ENCODE measurements around the gene ATL1. TPM values are rescaled to one million over a fixed set of nuclear protein-coding genes. Genes with fewer than 3 reads are reported as not detected.
"Not testable (repeated sequence)": the region's sequence is repeated elsewhere in the genome, so short reads cannot be mapped to it uniquely, and the experiment has no call there.

ATL1 gene
- total RNA-seq, 1 experiment from 2014 or later = 0.96 TPM

- DNase-seq (ENCODE audit: low read depth) = no peak
Observed at GRCh38 chr14:50601394-50601793, 41.4 kb downstream of the ATL1 start.

- DNase-seq (ENCODE audit: low read depth) = no peak
Observed at GRCh38 chr14:50602035-50602434, 42.1 kb downstream of the ATL1 start.

GRCh38 chr14:50603565-50603964 lies 43.6 kb downstream of the ATL1 start:
- no peak for DNase-seq (ENCODE audit: low read depth)

GRCh38 chr14:50605766-50606165 lies 45.8 kb downstream of the ATL1 start:
- no peak for DNase-seq (ENCODE audit: low read depth)

- DNase-seq (ENCODE audit: low read depth) = no peak
Observed at GRCh38 chr14:50606468-50606867, 46.5 kb downstream of the ATL1 start.

- DNase-seq (ENCODE audit: low read depth) = peak; percentile 18
Observed at GRCh38 chr14:50607181-50607580, 47.2 kb downstream of the ATL1 start.

GRCh38 chr14:50607761-50608160 lies 47.8 kb downstream of the ATL1 start:
- no peak for DNase-seq (ENCODE audit: low read depth)

GRCh38 chr14:50608302-50608851 lies 48.4 kb downstream of the ATL1 start:
- no peak for DNase-seq (ENCODE audit: low read depth)

GRCh38 chr14:50610465-50610864 lies 50.5 kb downstream of the ATL1 start:
- DNase-seq (ENCODE audit: low read depth) = no peak

- no peak for DNase-seq (ENCODE audit: low read depth)
Observed at GRCh38 chr14:50612806-50613205, 52.9 kb downstream of the ATL1 start.

GRCh38 chr14:50615056-50615455 lies 55.1 kb downstream of the ATL1 start:
- no peak for DNase-seq (ENCODE audit: low read depth)

- peak; percentile 21 for DNase-seq (ENCODE audit: low read depth)
Observed at GRCh38 chr14:50615552-50615951, 55.6 kb downstream of the ATL1 start.

GRCh38 chr14:50616275-50616674 lies 56.3 kb downstream of the ATL1 start:
- DNase-seq (ENCODE audit: low read depth) = no peak

GRCh38 chr14:50619569-50620141 lies 59.7 kb downstream of the ATL1 start:
- peak; percentile 53 for DNase-seq (ENCODE audit: low read depth)

- peak; percentile 61 for DNase-seq (ENCODE audit: low read depth)
Observed at GRCh38 chr14:50620341-50620740, 60.4 kb downstream of the ATL1 start.

GRCh38 chr14:50622978-50623377 lies 63.0 kb downstream of the ATL1 start:
- DNase-seq (ENCODE audit: low read depth) = no peak

- no peak for DNase-seq (ENCODE audit: low read depth)
Observed at GRCh38 chr14:50624447-50624846, 64.5 kb downstream of the ATL1 start.

GRCh38 chr14:50624947-50625346 lies 65.0 kb downstream of the ATL1 start:
- DNase-seq (ENCODE audit: low read depth) = not testable (repeated sequence)

- no peak for DNase-seq (ENCODE audit: low read depth)
Observed at GRCh38 chr14:50631408-50631821, 71.5 kb downstream of the ATL1 start.

- DNase-seq (ENCODE audit: low read depth) = no peak
Observed at GRCh38 chr14:50633954-50634353, 74.0 kb downstream of the ATL1 start.

- DNase-seq (ENCODE audit: low read depth) = no peak
Observed at GRCh38 chr14:50635141-50635540, 75.2 kb downstream of the ATL1 start.

- no peak for DNase-seq (ENCODE audit: low read depth)
Observed at GRCh38 chr14:50647282-50647681, 87.3 kb downstream of the ATL1 start.

GRCh38 chr14:50647753-50648152 lies 87.8 kb downstream of the ATL1 start:
- peak; percentile 24 for DNase-seq (ENCODE audit: low read depth)

GRCh38 chr14:50649691-50650090 lies 89.7 kb downstream of the ATL1 start:
- DNase-seq (ENCODE audit: low read depth) = no peak
